Natural killer cell treated with Interleukin-12 subunit alpha and Interleukin-12 subunit beta and Interleukin-15 and Interleukin-18, amount 100 ng/mL, for 72 hours (primary cell): Measurements from ENCODE around the gene HDAC9. TPM values are rescaled to one million over a fixed set of nuclear protein-coding genes. Genes with fewer than 3 reads are reported as not detected.

ENCODE experiments used
- ATAC-seq, 2 donors: fragments of 150-1000 bp; cut with Tn5 transposase in 1 of 2; sonication (Bioruptor Pico), chemical (Tn5 transposase) in 1 of 2; 2 replicates each; pipeline ENCODE4 v1.10.0; 2021
- DNase-seq: peaks from one replicate; pipeline ENCODE4 v3.0.0; 2022; ENCODE audit warnings: low spot score
- H3K27ac Mint-ChIP-seq, 2 donors: 1 replicate in 1 of 2; 2 replicates in 1 of 2; pipeline ENCODE4 v1.8.0; 2022; ENCODE audit warnings: mixed read lengths in 2 of 2, mild to moderate bottlenecking in 1 of 2, moderate library complexity in 1 of 2
- H3K27me3 Mint-ChIP-seq, 2 donors: 1 replicate in 1 of 2; 2 replicates in 1 of 2; pipeline ENCODE4 v1.8.0; 2022; ENCODE audit warnings: mixed read lengths in 2 of 2
- H3K36me3 Mint-ChIP-seq: one replicate; pipeline ENCODE4 v1.8.0; 2022; ENCODE audit warnings: mixed read lengths
- H3K4me1 Mint-ChIP-seq, 2 donors: 1 replicate in 1 of 2; 2 replicates in 1 of 2; pipeline ENCODE4 v1.8.0; 2022; ENCODE audit warnings: low read depth in 2 of 2, mixed read lengths in 2 of 2, mild to moderate bottlenecking in 1 of 2
- H3K4me3 Mint-ChIP-seq: one replicate; pipeline ENCODE4 v1.8.0; 2022; ENCODE audit warnings: mixed read lengths
- H3K9me3 Mint-ChIP-seq: 2 replicates; pipeline ENCODE4 v1.8.0; 2022; ENCODE audit warnings: mixed read lengths
- total RNA-seq, 2 donors: library from RNA; stranded (reverse); gene quantifications; one replicate each; pipeline ENCODE4 v1.2.3, GENCODE V29; 2022

HDAC9 gene
- total RNA-seq, result 10 to 100 TPM in 1 of 2 donors, 1 to 10 TPM in 1; 9.9 to 15.0 TPM

- no peaks in the 10 kb centered on the region for H3K27me3 Mint-ChIP-seq
- H3K4me1 Mint-ChIP-seq, result peaks cover 18 to 28% of the 10 kb centered on the region in 2 donors
- ATAC-seq (peak; percentile 74 to 79), DNase-seq (no peak)
- no peaks in the 10 kb centered on the region for H3K36me3 Mint-ChIP-seq
- H3K27ac Mint-ChIP-seq, result peak within 1 kb of the TSS; percentile 34 to 55
- peak within 1 kb of the TSS; percentile 83 for H3K4me3 Mint-ChIP-seq
- no peaks in the 10 kb centered on the region for H3K9me3 Mint-ChIP-seq
Observed at GRCh38 chr7:18495412-18496340, at the start of gene HDAC9. Gene HDAC9 (plus strand): TSS chr7:18495749. CDS start chr7:18496303, 554 bp downstream.

GRCh38 chr7:18445916-18446520, 49.5 kb upstream of the HDAC9 start:
- H3K9me3 Mint-ChIP-seq, result no peaks in the 10 kb centered on the region
- no peak overlapping the region for H3K4me3 Mint-ChIP-seq
- no peak for ATAC-seq
- no peaks in the 10 kb centered on the region for H3K36me3 Mint-ChIP-seq
- no peaks in the 10 kb centered on the region for H3K27me3 Mint-ChIP-seq
- no peak for DNase-seq
- H3K4me1 Mint-ChIP-seq, result peaks cover 0 to 3% of the 10 kb centered on the region in 2 donors
- H3K27ac Mint-ChIP-seq, result no peak overlapping the region

- Mint-ChIP-seq H3K4me1 (no peaks in the 10 kb centered on the region), H3K27ac (no peak overlapping the region), H3K4me3 (no peak overlapping the region), H3K27me3 (no peaks in the 10 kb centered on the region), H3K36me3 (peaks cover 5% of the 10 kb centered on the region), H3K9me3 (no peaks in the 10 kb centered on the region)
- DNase-seq, result no peak
- no peak for ATAC-seq
Observed at GRCh38 chr7:18450019-18450418, 45.5 kb upstream of the HDAC9 start.

GRCh38 chr7:18455606-18456005, 39.9 kb upstream of the HDAC9 start:
- Mint-ChIP-seq H3K27me3 (no peaks in the 10 kb centered on the region), H3K4me3 (no peak overlapping the region), H3K4me1 (peaks cover 16 to 17% of the 10 kb centered on the region in 2 donors), H3K36me3 (peaks cover 5% of the 10 kb centered on the region), H3K9me3 (no peaks in the 10 kb centered on the region), H3K27ac (no peak overlapping the region)
- ATAC-seq (no peak), DNase-seq (no peak)

GRCh38 chr7:18457832-18458231, 37.7 kb upstream of the HDAC9 start:
- Mint-ChIP-seq H3K9me3 (no peaks in the 10 kb centered on the region), H3K4me1 (peaks cover 21 to 22% of the 10 kb centered on the region in 2 donors), H3K27me3 (no peaks in the 10 kb centered on the region), H3K36me3 (no peaks in the 10 kb centered on the region), H3K27ac (no peak overlapping the region), H3K4me3 (peak overlapping the region; percentile 16)
- DNase-seq (no peak), ATAC-seq (no peak)

GRCh38 chr7:18458830-18459229, 36.7 kb upstream of the HDAC9 start:
- DNase-seq (no peak), ATAC-seq (no peak)
- Mint-ChIP-seq H3K4me3 (peak overlapping the region; percentile 32), H3K9me3 (no peaks in the 10 kb centered on the region), H3K27ac (peak overlapping the region in 1 of 2 donors; percentile 71), H3K27me3 (no peaks in the 10 kb centered on the region), H3K36me3 (no peaks in the 10 kb centered on the region), H3K4me1 (peaks cover 21 to 22% of the 10 kb centered on the region in 2 donors)

GRCh38 chr7:18459484-18460245, 35.9 kb upstream of the HDAC9 start:
- H3K27ac Mint-ChIP-seq, result peak overlapping the region; percentile 26 to 71
- H3K9me3 Mint-ChIP-seq, result no peaks in the 10 kb centered on the region
- no peak for ATAC-seq
- H3K27me3 Mint-ChIP-seq, result no peaks in the 10 kb centered on the region
- no peak for DNase-seq
- H3K4me3 Mint-ChIP-seq, result peak overlapping the region; percentile 32
- peaks cover 21 to 22% of the 10 kb centered on the region in 2 donors for H3K4me1 Mint-ChIP-seq
- H3K36me3 Mint-ChIP-seq, result no peaks in the 10 kb centered on the region

GRCh38 chr7:18461785-18462467, 33.6 kb upstream of the HDAC9 start:
- H3K27ac Mint-ChIP-seq, result peak overlapping the region; percentile 23 to 31
- DNase-seq (no peak), ATAC-seq (peak in 1 of 2 donors; percentile 83)
- no peaks in the 10 kb centered on the region for H3K36me3 Mint-ChIP-seq
- no peaks in the 10 kb centered on the region for H3K9me3 Mint-ChIP-seq
- peaks cover 29 to 34% of the 10 kb centered on the region in 2 donors for H3K4me1 Mint-ChIP-seq
- no peaks in the 10 kb centered on the region for H3K27me3 Mint-ChIP-seq
- H3K4me3 Mint-ChIP-seq, result peak overlapping the region; percentile 3

GRCh38 chr7:18464830-18465229, 30.7 kb upstream of the HDAC9 start:
- H3K36me3 Mint-ChIP-seq, result no peaks in the 10 kb centered on the region
- no peak overlapping the region for H3K4me3 Mint-ChIP-seq
- no peaks in the 10 kb centered on the region for H3K9me3 Mint-ChIP-seq
- DNase-seq (no peak), ATAC-seq (no peak)
- H3K4me1 Mint-ChIP-seq, result peaks cover 27 to 29% of the 10 kb centered on the region in 2 donors
- no peaks in the 10 kb centered on the region for H3K27me3 Mint-ChIP-seq
- no peak overlapping the region for H3K27ac Mint-ChIP-seq

- Mint-ChIP-seq H3K36me3 (no peaks in the 10 kb centered on the region), H3K27me3 (no peaks in the 10 kb centered on the region), H3K9me3 (no peaks in the 10 kb centered on the region), H3K4me3 (no peak overlapping the region), H3K4me1 (peaks cover 24 to 27% of the 10 kb centered on the region in 2 donors), H3K27ac (peak overlapping the region in 1 of 2 donors; percentile 0)
- ATAC-seq (no peak), DNase-seq (no peak)
Observed at GRCh38 chr7:18467011-18467410, 28.5 kb upstream of the HDAC9 start.

GRCh38 chr7:18468795-18469194, 26.8 kb upstream of the HDAC9 start:
- H3K9me3 Mint-ChIP-seq, result no peaks in the 10 kb centered on the region
- DNase-seq (no peak), ATAC-seq (peak in 1 of 2 donors; percentile 62)
- no peaks in the 10 kb centered on the region for H3K27me3 Mint-ChIP-seq
- H3K4me3 Mint-ChIP-seq, result no peak overlapping the region
- H3K36me3 Mint-ChIP-seq, result no peaks in the 10 kb centered on the region
- peaks cover 19 to 21% of the 10 kb centered on the region in 2 donors for H3K4me1 Mint-ChIP-seq
- H3K27ac Mint-ChIP-seq, result no peak overlapping the region

- DNase-seq (no peak), ATAC-seq (no peak)
- no peak overlapping the region for H3K4me3 Mint-ChIP-seq
- no peak overlapping the region for H3K27ac Mint-ChIP-seq
- H3K4me1 Mint-ChIP-seq, result peaks cover 19 to 21% of the 10 kb centered on the region in 2 donors
- no peaks in the 10 kb centered on the region for H3K36me3 Mint-ChIP-seq
- H3K27me3 Mint-ChIP-seq, result no peaks in the 10 kb centered on the region
- H3K9me3 Mint-ChIP-seq, result no peaks in the 10 kb centered on the region
Observed at GRCh38 chr7:18469316-18469715, 26.2 kb upstream of the HDAC9 start.

- H3K4me1 Mint-ChIP-seq, result peaks cover 14 to 16% of the 10 kb centered on the region in 2 donors
- no peak overlapping the region for H3K27ac Mint-ChIP-seq
- no peak for DNase-seq
- H3K9me3 Mint-ChIP-seq, result no peaks in the 10 kb centered on the region
- no peak overlapping the region for H3K4me3 Mint-ChIP-seq
- H3K36me3 Mint-ChIP-seq, result no peaks in the 10 kb centered on the region
- ATAC-seq, result no peak
- H3K27me3 Mint-ChIP-seq, result no peaks in the 10 kb centered on the region
Observed at GRCh38 chr7:18471476-18472160, 23.9 kb upstream of the HDAC9 start.
